HG03025 (cell line): ENCODE measurements around the gene MSX1.

Source experiments
- ATAC-seq: cut with Tn5 transposase; IDR thresholded peaks from one replicate; pipeline ENCODE4 v1.9.1; 2021; ENCODE audit warnings: mild to moderate bottlenecking, moderate library complexity; ENCODE audit not compliant: unreplicated experiment, low FRiP score

The MSX1 gene

GRCh38 chr4:4868040-4868757, 8.7 kb downstream of the MSX1 start:
- no peak for ATAC-seq

- no peak for ATAC-seq
These were observed 9.6 kb downstream of the MSX1 start for GRCh38 chr4:4868758-4869723.

- ATAC-seq = no peak
These were observed 10.5 kb downstream of the MSX1 start for GRCh38 chr4:4869731-4870571.

GRCh38 chr4:4870576-4871241, 11.2 kb downstream of the MSX1 start:
- no peak for ATAC-seq

- no peak for ATAC-seq
These were observed 11.7 kb downstream of the MSX1 start for GRCh38 chr4:4871242-4871572.

- ATAC-seq = no peak
These were observed 12.3 kb downstream of the MSX1 start for GRCh38 chr4:4871573-4872313.

GRCh38 chr4:4872314-4872903, 12.9 kb downstream of the MSX1 start:
- no peak for ATAC-seq

- ATAC-seq = no peak
These were observed 13.7 kb downstream of the MSX1 start for GRCh38 chr4:4873203-4873602.

- ATAC-seq = no peak
These were observed 14.8 kb downstream of the MSX1 start for GRCh38 chr4:4874254-4874653.

- ATAC-seq = no peak
These were observed 15.7 kb downstream of the MSX1 start for GRCh38 chr4:4875147-4875546.

GRCh38 chr4:4875611-4876010, 16.1 kb downstream of the MSX1 start:
- no peak for ATAC-seq

- no peak for ATAC-seq
These were observed 17.6 kb downstream of the MSX1 start for GRCh38 chr4:4876945-4877661.

GRCh38 chr4:4880492-4880891, 21.0 kb downstream of the MSX1 start:
- no peak for ATAC-seq

GRCh38 chr4:4881432-4881831, 22.0 kb downstream of the MSX1 start:
- ATAC-seq = no peak

GRCh38 chr4:4884611-4885010, 25.1 kb downstream of the MSX1 start:
- ATAC-seq = no peak

- no peak for ATAC-seq
These were observed 28.0 kb downstream of the MSX1 start for GRCh38 chr4:4887426-4887825.

GRCh38 chr4:4888695-4889094, 29.2 kb downstream of the MSX1 start:
- ATAC-seq = no peak

GRCh38 chr4:4889781-4890180, 30.3 kb downstream of the MSX1 start:
- no peak for ATAC-seq
